Left ventricle myocardium inferior (tissue), 1 donor: ENCODE results near the gene ZNF488. TPM values are rescaled to one million over a fixed set of nuclear protein-coding genes. Genes with fewer than 3 reads are reported as not detected.

Experiments
- DNase-seq: peaks from one replicate; pipeline ENCODE4 v3.0.0-alpha.2; 2020
- H3K27ac ChIP-seq: fragments of 200-600 bp; replicated peaks from 2 replicates; pipeline ENCODE4 v1.8.0; 2021
- H3K27me3 ChIP-seq: fragments of 200-600 bp; 2 replicates; pipeline ENCODE4 v1.8.0; 2021; ENCODE audit warnings: low read depth
- H3K36me3 ChIP-seq: fragments of 200-600 bp; 2 replicates; pipeline ENCODE4 v1.8.0; 2021
- H3K4me1 ChIP-seq: fragments of 200-600 bp; 2 replicates; pipeline ENCODE4 v1.8.0; 2021
- H3K4me3 ChIP-seq: fragments of 200-600 bp; 2 replicates; pipeline ENCODE4 v1.8.0; 2021; ENCODE audit warnings: mild to moderate bottlenecking, moderate library complexity
- H3K9me3 ChIP-seq: fragments of 200-600 bp; replicated peaks from 2 replicates; pipeline ENCODE4 v1.8.0; 2021
- intact Hi-C: fragments of 100-400 bp; cut with micrococcal nuclease; formaldehyde crosslinking; loops from one replicate; pipeline ENCODE4 v1.11.0; 2022
- total RNA-seq: library from RNA; stranded (reverse); fragmentation: NEBNext Ultra II Directional; extraction: Animal tissue kit (Norgen Biotek cat#: 25700); gene quantifications from one replicate; pipeline ENCODE4 v1.2.1, GENCODE V29; 2021
- TF ChIP-seq, protein P1 (sequence below): fragments of 200-600 bp; IDR thresholded peaks from 2 replicates; pipeline ENCODE4 v1.8.0; 2021; ENCODE audit warnings: antibody characterized with exemption, mild to moderate bottlenecking, borderline replicate concordance
- donor health status: DM: no; HTN: yes; CAD: no; lungs with severe emphysema.

The ZNF488 gene
- total RNA-seq, 1 donor from 2014 or later = 0.05 TPM

GRCh38 chr10:47404446-47404845, 20.4 kb upstream of the ZNF488 start:
- Histone ChIP-seq H3K4me1 (peaks cover 20% of the 10 kb centered on the region), H3K36me3 (no peaks in the 10 kb centered on the region), H3K27me3 (no peaks in the 10 kb centered on the region), H3K4me3 (no peak overlapping the region), H3K27ac (no peak overlapping the region), H3K9me3 (no peaks in the 10 kb centered on the region)
- no peak for DNase-seq
- intact Hi-C loops = no loop called here
- TF ChIP-seq, protein P1, sequence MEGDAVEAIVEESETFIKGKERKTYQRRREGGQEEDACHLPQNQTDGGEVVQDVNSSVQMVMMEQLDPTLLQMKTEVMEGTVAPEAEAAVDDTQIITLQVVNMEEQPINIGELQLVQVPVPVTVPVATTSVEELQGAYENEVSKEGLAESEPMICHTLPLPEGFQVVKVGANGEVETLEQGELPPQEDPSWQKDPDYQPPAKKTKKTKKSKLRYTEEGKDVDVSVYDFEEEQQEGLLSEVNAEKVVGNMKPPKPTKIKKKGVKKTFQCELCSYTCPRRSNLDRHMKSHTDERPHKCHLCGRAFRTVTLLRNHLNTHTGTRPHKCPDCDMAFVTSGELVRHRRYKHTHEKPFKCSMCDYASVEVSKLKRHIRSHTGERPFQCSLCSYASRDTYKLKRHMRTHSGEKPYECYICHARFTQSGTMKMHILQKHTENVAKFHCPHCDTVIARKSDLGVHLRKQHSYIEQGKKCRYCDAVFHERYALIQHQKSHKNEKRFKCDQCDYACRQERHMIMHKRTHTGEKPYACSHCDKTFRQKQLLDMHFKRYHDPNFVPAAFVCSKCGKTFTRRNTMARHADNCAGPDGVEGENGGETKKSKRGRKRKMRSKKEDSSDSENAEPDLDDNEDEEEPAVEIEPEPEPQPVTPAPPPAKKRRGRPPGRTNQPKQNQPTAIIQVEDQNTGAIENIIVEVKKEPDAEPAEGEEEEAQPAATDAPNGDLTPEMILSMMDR = no peak

DNA sequence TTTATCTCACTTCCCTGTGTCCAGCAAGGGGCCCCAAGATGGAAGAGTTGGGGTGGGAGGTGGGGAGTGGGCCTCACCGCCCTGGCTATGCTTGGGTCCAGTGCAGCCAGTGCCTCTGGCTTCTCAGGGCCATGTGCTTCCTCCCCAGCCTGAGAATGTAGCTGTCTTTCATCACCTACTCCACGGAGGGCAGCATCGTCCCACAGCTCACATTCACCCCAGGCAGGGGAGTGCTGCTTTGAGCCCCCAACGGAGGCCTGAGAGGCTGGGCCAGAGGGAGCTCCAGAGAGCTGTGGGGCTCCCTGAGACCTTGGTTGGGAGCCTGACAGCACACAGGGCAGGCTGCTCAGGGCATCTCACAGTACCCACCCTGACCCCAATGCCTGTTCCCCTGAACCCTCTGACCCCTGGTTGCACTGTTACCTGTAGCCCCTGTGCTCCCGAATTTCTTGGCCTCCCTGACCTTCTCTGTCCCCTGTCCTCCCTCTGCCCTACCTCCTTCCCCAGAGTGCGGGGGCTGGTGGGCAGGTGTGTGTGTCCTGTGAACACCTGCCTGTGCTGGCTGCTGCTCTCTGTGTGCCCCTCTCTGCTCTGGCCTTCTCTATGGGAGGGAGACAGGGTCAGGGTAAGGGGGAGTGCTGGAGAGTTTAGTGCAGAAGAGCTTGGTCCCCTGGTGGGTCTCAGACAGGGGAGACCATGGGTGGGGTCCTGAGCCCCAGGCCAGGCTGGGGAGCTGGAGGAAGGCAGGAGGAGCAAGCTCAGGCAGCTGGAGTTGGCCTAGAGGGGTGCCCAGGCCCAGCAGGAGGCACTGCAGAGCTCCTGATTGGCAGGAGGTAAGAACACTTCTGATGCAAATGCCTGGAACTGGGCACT, 19.6 kb upstream of the ZNF488 start:
- Histone ChIP-seq H3K4me3 (no peak overlapping the region), H3K36me3 (no peaks in the 10 kb centered on the region), H3K4me1 (peaks cover 20% of the 10 kb centered on the region), H3K9me3 (no peaks in the 10 kb centered on the region), H3K27me3 (no peaks in the 10 kb centered on the region), H3K27ac (no peak overlapping the region)
- TF ChIP-seq, protein P1 = no peak
- intact Hi-C loops = no loop called here
- DNase-seq = no peak

- Histone ChIP-seq H3K27ac (peak overlapping the region; percentile 50), H3K4me1 (peaks cover 20% of the 10 kb centered on the region), H3K4me3 (no peak overlapping the region), H3K27me3 (no peaks in the 10 kb centered on the region), H3K9me3 (peaks cover 6% of the 10 kb centered on the region), H3K36me3 (no peaks in the 10 kb centered on the region)
- intact Hi-C loops = no loop called here
- peak; percentile 49 for DNase-seq
- TF ChIP-seq, protein P1 = no peak
Observed at GRCh38 chr10:47402641-47403301, 18.7 kb upstream of the ZNF488 start.

GRCh38 chr10:47401874-47402640, 18.0 kb upstream of the ZNF488 start:
- H3K27ac ChIP-seq = peak overlapping the region; percentile 50
- TF ChIP-seq, protein P1 = no peak
- H3K9me3 ChIP-seq = peaks cover 6% of the 10 kb centered on the region

GRCh38 chr10:47401210-47401609, 17.1 kb upstream of the ZNF488 start:
- no peak for DNase-seq
- intact Hi-C loops = no loop called here
- no peak overlapping the region for H3K27ac ChIP-seq

More at GRCh38 chr10:47401874-47402640, 18.0 kb upstream of the ZNF488 start:
- intact Hi-C loops = no loop called here
- H3K4me1 ChIP-seq = peaks cover 20% of the 10 kb centered on the region
- DNase-seq = no peak
- H3K36me3 ChIP-seq = no peaks in the 10 kb centered on the region
- no peak overlapping the region for H3K4me3 ChIP-seq
- peaks cover 3% of the 10 kb centered on the region for H3K27me3 ChIP-seq

More at GRCh38 chr10:47401210-47401609, 17.1 kb upstream of the ZNF488 start:
- H3K4me3 ChIP-seq = no peak overlapping the region
- H3K36me3 ChIP-seq = no peaks in the 10 kb centered on the region
- peaks cover 20% of the 10 kb centered on the region for H3K4me1 ChIP-seq
- peaks cover 6% of the 10 kb centered on the region for H3K9me3 ChIP-seq
- peaks cover 12% of the 10 kb centered on the region for H3K27me3 ChIP-seq
- TF ChIP-seq, protein P1 = no peak
